VCaP (cell line): ENCODE measurements around the gene PRR12.
A peak's percentile ranks its signal among the peaks of the same experiment; 100 is the strongest.

Experiments
- H3K27ac ChIP-seq: fragments of 450-650 bp; 2 replicates; pipeline ENCODE4 v1.5.1; 2017
- TF ChIP-seq, protein P1 (sequence below): fragments of 450-650 bp; conservative IDR thresholded peaks from 2 replicates; pipeline ENCODE4 v1.5.1; 2017; ENCODE audit warnings: mild to moderate bottlenecking, moderate library complexity

Gene PRR12

DNA sequence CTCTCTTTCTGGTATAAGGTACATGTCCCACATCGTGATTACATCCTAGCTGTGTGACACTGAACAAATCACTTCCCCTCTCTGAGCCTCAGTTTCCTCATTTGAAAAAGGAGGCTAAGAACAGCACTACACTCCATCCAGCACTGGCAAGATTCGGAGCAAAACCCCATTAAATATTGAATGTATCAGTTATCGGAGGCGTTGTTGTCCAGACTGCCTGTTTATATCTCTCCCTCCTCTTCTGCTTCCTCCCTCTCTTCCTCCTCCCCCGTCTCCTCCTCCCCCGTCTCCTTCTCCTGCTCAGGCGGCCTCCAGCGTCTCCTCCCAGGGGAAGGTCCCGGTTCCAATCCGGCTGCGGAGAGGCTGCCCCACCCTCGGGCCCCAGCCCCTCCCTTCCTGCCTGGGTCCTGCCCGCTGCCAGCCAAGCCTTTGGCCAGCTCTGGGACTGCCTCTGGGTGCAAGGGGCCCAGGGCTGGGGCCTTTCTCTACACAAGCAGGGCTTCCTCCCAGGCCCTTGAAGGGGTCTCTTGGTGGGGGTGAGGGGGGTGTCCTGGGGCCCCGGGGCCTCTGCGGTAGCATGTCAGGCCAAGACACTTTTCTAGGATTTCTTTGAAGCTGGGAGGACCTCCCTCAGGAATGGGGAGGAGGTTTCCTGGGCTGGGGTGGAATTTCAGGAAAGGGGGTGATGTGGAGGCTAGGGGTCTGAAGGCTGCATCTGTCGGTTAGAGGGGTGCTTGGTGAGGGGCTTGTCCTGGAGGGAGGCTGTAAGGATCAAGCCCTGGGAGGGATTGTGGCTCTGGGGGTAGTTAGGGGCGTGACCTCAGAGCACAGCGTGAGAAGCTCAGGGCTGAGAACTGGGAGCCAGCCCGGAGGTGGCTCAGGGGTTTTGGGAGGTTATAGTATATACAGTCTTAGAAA is 47.1 kb downstream of the PRR12 start:
- TF ChIP-seq, protein P1, sequence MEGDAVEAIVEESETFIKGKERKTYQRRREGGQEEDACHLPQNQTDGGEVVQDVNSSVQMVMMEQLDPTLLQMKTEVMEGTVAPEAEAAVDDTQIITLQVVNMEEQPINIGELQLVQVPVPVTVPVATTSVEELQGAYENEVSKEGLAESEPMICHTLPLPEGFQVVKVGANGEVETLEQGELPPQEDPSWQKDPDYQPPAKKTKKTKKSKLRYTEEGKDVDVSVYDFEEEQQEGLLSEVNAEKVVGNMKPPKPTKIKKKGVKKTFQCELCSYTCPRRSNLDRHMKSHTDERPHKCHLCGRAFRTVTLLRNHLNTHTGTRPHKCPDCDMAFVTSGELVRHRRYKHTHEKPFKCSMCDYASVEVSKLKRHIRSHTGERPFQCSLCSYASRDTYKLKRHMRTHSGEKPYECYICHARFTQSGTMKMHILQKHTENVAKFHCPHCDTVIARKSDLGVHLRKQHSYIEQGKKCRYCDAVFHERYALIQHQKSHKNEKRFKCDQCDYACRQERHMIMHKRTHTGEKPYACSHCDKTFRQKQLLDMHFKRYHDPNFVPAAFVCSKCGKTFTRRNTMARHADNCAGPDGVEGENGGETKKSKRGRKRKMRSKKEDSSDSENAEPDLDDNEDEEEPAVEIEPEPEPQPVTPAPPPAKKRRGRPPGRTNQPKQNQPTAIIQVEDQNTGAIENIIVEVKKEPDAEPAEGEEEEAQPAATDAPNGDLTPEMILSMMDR: no peak
- H3K27ac ChIP-seq: peak overlapping the region; percentile 46; the same call in 1 of the 2 replicates

DNA sequence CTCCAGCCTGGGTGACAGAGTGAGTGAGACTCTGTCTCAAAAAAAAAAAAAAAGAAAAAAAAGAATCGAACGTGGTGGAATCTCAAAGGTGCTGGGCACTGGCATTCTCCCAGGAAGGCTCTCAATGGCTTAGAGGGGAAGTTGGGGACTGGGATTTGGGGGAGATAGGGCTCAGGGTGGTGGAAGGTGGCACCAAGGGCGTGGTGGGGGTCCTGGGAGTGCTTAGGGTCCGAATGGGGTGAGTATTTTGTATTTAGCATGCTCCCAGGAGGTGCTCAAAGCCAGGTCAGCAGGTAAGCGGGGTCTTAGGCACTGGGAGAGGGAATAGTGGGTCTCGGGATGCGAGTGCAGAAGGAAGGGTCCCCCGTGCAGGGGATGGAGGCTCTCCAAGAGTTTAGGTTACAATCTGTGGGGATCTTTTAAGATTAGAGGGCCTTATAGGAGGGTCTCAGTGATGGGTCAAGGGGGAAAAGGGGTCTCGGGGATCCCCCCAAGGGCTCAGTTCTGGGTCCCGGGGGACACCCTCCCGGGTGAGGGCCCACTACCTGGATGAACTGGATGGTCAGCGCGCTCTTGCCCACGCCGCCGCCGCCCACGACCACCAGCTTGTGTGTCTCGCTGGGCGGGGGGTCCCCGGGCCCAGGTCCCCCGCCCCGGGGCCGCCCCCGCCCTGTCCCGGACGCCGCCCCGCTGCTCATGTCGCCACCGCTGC is 48.6 kb downstream of the PRR12 start:
- H3K27ac ChIP-seq: peak overlapping the region; percentile 95
- TF ChIP-seq, protein P1: no peak

DNA sequence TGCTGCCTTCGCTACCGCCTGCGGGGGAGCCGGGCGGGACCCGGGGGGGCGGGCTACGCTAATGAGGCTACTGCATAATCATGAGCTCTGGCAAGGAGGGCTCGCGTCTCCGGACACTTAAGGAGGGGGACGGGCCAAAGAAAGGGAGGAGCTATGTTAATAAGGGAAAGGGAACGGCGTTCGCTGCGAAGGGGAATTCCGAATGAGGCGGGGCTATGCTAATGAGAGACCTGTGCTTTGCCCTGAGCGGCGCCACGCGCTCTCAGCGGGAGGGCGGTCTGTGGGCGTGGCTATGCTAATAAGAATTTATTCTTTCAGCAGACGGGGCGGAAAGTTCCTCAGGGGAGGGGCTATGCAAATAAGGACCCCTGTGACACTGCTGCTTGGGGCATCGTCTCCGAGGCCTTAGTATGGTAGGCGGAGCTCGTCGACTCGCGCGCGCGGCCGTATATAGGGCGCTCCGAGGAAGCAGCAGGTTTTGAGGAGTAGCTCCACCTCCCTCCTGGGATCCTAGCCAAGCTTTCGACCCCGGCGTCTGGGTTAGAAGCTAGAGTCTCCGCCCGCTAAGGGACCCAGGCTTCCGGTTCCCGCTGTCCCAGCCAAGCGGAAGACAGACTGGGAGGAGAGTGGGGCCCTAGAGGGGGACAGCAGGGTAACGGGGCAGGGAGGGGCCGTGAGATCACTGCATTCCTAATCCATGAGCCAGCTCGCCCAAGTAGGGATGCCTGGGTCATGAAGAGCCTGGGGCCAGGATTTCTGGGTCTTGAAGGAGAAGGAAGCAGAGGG is 49.3 kb downstream of the PRR12 start, which contains the start of gene RRAS:
RRAS (minus strand) TSS at position 31 of the 786 bp plus-strand sequence. CDS start 45 bp downstream, outside the sequence.
- H3K27ac ChIP-seq: peak within 1 kb of the TSS; percentile 95
- TF ChIP-seq, protein P1: no peak

DNA sequence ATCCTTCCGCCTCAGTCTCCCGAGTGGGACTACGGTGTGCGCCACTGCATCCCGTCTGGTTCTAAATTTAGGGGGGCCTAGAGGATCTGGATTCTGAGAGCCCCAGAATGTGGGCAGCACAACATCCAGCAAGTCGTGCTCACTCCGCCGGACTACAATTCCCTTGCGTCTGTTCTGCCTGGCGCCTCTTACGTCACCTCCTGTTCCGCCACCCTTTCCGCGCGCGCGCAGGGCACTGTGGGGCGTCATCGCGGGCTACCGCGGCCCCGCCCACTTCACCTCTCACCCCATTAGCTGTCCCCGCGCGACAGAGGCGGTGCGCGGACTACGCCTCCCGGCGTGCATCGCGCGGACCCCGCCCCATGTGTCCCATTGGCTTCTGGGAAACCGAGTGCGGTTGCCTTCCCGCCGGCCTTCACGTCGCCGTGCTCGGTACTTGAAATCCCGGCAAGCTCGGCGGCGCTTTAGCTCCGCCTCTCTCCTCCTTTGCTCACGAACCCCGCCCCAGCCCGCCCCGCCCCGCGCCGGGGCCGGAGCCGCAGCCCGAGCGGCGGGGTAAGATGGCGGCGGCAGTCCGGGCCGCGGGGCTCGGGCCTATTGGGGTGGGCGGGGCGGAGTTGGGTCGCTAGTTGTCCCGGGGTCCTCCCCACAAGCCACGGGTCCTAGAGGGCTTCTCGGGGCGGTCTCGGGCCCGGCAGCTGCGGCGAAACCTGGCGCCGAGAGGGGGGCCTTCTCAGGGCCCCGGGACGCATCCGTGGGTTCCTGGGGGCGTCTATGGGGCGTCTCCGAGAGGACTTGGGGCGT is 50.9 kb downstream of the PRR12 start, which contains the start of gene SCAF1:
SCAF1 (plus strand) TSS at position 522 of the 804 bp plus-strand sequence. CDS start 2,818 bp downstream, outside the sequence.
- H3K27ac ChIP-seq: peak within 1 kb of the TSS; percentile 95
- TF ChIP-seq, protein P1: no peak

DNA sequence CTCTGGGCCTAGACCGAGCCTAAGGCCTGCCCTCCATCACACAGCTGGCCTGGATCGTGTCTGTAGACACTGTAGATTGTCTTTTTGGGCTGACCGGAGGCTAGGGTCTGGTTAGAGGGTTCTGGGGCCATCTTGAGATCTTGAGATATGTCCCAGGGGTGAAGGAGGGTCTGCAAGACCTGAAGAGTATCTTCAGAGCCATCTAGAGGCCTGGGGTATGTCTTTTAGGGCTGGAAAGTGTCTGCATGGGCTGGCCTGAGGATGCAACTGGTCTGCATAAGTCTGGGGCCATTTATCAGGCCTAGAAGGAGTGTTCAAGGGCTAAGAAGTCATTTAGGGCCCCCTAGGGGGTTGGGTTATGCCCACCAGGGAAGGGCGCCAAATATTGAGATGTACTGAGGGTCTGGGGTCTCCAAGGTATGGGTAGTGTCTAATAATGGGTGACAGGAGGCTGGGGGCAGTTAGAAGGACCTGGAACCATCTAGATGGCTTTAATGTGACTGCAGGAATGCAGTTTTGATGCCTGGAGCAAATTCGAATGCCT is 51.6 kb downstream of the PRR12 start:
- TF ChIP-seq, protein P1: no peak
- peak overlapping the region; percentile 95 for H3K27ac ChIP-seq

DNA sequence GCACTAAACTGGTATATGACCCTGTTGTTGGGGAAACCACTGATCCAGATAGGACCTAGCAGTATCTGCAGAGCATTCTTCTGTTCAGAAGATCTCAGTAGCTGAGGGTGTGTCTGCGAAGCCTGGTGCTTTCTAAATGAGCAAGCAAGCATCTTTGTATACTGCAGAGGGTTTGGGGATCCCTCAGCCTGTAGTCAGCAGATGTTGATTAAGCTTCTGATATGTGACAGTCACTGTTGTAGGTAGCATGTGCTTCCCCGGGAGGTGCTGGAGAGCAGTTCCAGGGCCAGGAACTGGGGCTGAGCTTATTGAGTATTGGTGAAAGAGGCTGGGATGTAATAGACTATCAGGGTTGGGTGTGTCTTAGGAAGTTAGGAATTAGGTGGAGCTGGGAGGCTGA is 52.5 kb downstream of the PRR12 start:
- peak overlapping the region; percentile 95; the same call in 1 of the 2 replicates for H3K27ac ChIP-seq
- TF ChIP-seq, protein P1: no peak
